Neural cell (in vitro differentiated cells): ENCODE results near the gene OTOF. TPM values are rescaled to one million over a fixed set of nuclear protein-coding genes. Genes with fewer than 3 reads are reported as not detected.

Experiments
- H2AFZ ChIP-seq: fragments of 200-600, 300-800 bp; sonication (generic), shearing (Covaris generic); 2 replicates; pipeline ENCODE4 v1.6.0; 2014; ENCODE audit warnings: low read depth, mild to moderate bottlenecking, antibody characterized with exemption, low read length, moderate library complexity
- H3F3A ChIP-seq: fragments of 200-600 bp; shearing (Covaris generic); 2 replicates; pipeline ENCODE4 v1.6.1; 2016; ENCODE audit warnings: mild to moderate bottlenecking, moderate library complexity, mixed read lengths, antibody characterized with exemption, low read length; ENCODE audit not compliant: insufficient read depth, poor library complexity, severe bottlenecking
- H3K27ac ChIP-seq: fragments of 200-600, 300-800 bp; sonication (generic), shearing (Covaris generic); 2 replicates; pipeline ENCODE4 v1.5.1; 2014; ENCODE audit warnings: mild to moderate bottlenecking, low read length, moderate library complexity
- H3K27me3 ChIP-seq: fragments of 300-800, 200-600 bp; sonication (generic), shearing (Covaris generic); 2 replicates; pipeline ENCODE4 v1.6.0; 2014; ENCODE audit warnings: mild to moderate bottlenecking, low read depth, low read length, moderate library complexity; ENCODE audit not compliant: insufficient read depth
- H3K36me3 ChIP-seq: fragments of 300-800, 200-600 bp; sonication (generic), shearing (Covaris generic); 2 replicates; pipeline ENCODE4 v1.5.1; 2014; ENCODE audit warnings: mild to moderate bottlenecking, antibody characterized with exemption, low read length, moderate library complexity; ENCODE audit not compliant: insufficient read depth
- H3K4me2 ChIP-seq: fragments of 300-800, 200-600 bp; sonication (generic), shearing (Covaris generic); 2 replicates; pipeline ENCODE4 v1.6.0; 2014; ENCODE audit warnings: mild to moderate bottlenecking, low read length
- H3K4me3 ChIP-seq: fragments of 300-800, 200-600 bp; sonication (generic), shearing (Covaris generic); 2 replicates; pipeline ENCODE4 v1.5.1; 2014; ENCODE audit warnings: mild to moderate bottlenecking, low read length, moderate library complexity
- H3K79me2 ChIP-seq: fragments of 200-600 bp; shearing (Covaris generic); replicated peaks from 2 replicates; pipeline ENCODE4 v1.6.0; 2014; ENCODE audit warnings: mild to moderate bottlenecking, low read length, moderate library complexity; ENCODE audit not compliant: insufficient read depth
- H3K9ac ChIP-seq: fragments of 300-800, 200-600 bp; sonication (generic), shearing (Covaris generic); 2 replicates; pipeline ENCODE4 v1.6.1; 2016; ENCODE audit warnings: mild to moderate bottlenecking, low read length, mixed read lengths
- H3K9me2 ChIP-seq: fragments of 200-600 bp; shearing (Covaris generic); 2 replicates; pipeline ENCODE4 v1.6.1; 2016; ENCODE audit warnings: mild to moderate bottlenecking, low read length, mixed read lengths; ENCODE audit not compliant: insufficient read depth
- H3K9me3 ChIP-seq: fragments of 200-600, 300-800 bp; sonication (generic), shearing (Covaris generic); 2 replicates; pipeline ENCODE4 v1.6.1; 2016; ENCODE audit warnings: mild to moderate bottlenecking, mixed run types, low read length, moderate library complexity, mixed read lengths
- H4K20me1 ChIP-seq: fragments of 200-600 bp; shearing (Covaris generic); 2 replicates; pipeline ENCODE4 v1.6.1; 2016; ENCODE audit warnings: mild to moderate bottlenecking, mixed run types; ENCODE audit not compliant: insufficient read depth
- CTCF ChIP-seq: fragments of 450-650 bp; IDR thresholded peaks from 2 replicates; pipeline ENCODE4 v1.5.1; 2014; ENCODE audit warnings: antibody characterized with exemption, mild to moderate bottlenecking, moderate library complexity; ENCODE audit not compliant: poor library complexity, severe bottlenecking
- EP300 ChIP-seq: fragments of 450-650 bp; conservative IDR thresholded peaks from 2 replicates; pipeline ENCODE4 v1.6.1; 2014; ENCODE audit warnings: antibody characterized with exemption, mild to moderate bottlenecking, moderate library complexity; ENCODE audit not compliant: poor library complexity, severe bottlenecking
- EZH2 ChIP-seq: fragments of 200-600, 300-800 bp; shearing (Covaris generic), sonication (generic); IDR thresholded peaks from 2 replicates; pipeline ENCODE4 v1.6.1; 2014; ENCODE audit warnings: antibody characterized with exemption, low read length, borderline replicate concordance, mild to moderate bottlenecking; ENCODE audit not compliant: insufficient read depth, poor library complexity, severe bottlenecking
- MXI1 ChIP-seq: fragments of 450-650 bp; conservative IDR thresholded peaks from 2 replicates; pipeline ENCODE4 v1.6.1; 2014; ENCODE audit warnings: antibody characterized with exemption, mild to moderate bottlenecking; ENCODE audit not compliant: poor library complexity, severe bottlenecking
- POLR2AphosphoS5 ChIP-seq: IDR thresholded peaks from 2 replicates; pipeline ENCODE4 v1.6.1; 2012
- RAD21 ChIP-seq: fragments of 450-650 bp; conservative IDR thresholded peaks from 2 replicates; pipeline ENCODE4 v1.6.1; 2014; ENCODE audit warnings: antibody characterized with exemption, mild to moderate bottlenecking, moderate library complexity
- REST ChIP-seq: IDR thresholded peaks from 2 replicates; pipeline ENCODE4 v1.6.1; 2012; ENCODE audit warnings: borderline replicate concordance
- SMC3 ChIP-seq: fragments of 450-650 bp; conservative IDR thresholded peaks from 2 replicates; pipeline ENCODE4 v1.6.1; 2014; ENCODE audit warnings: antibody characterized with exemption, mild to moderate bottlenecking, moderate library complexity; ENCODE audit not compliant: poor library complexity
- TAF1 ChIP-seq: IDR thresholded peaks from 2 replicates; pipeline ENCODE4 v1.6.1; 2012; ENCODE audit warnings: low read depth
- polyA plus RNA-seq: library from polyadenylated mRNA; depleted of rRNA; stranded (reverse); fragments of >200 nt; gene quantifications from 2 replicates; pipeline ENCODE4 v1.2.3, GENCODE V29; 2014

OTOF gene
- polyA plus RNA-seq, 1 donor from 2014 or later, result not detected

GRCh38 chr2:26511466-26511865, 33.5 kb upstream of the OTOF start:
- Histone ChIP-seq H3K4me3 (no peak overlapping the region), H3K9ac (no peak overlapping the region), H2AFZ (no peak overlapping the region), H3F3A (no peaks in the 10 kb centered on the region), H3K27me3 (no peaks in the 10 kb centered on the region), H4K20me1 (no peaks in the 10 kb centered on the region), H3K9me3 (no peaks in the 10 kb centered on the region), H3K9me2 (no peaks in the 10 kb centered on the region), H3K4me2 (no peak overlapping the region), H3K36me3 (no peaks in the 10 kb centered on the region), H3K79me2 (no peaks in the 10 kb centered on the region), H3K27ac (no peak overlapping the region)
- TF ChIP-seq POLR2AphosphoS5 (no peak), RAD21 (no peak), TAF1 (no peak), SMC3 (no peak), CTCF (no peak), MXI1 (no peak), REST (no peak), EP300 (no peak), EZH2 (no peak)

GRCh38 chr2:26510344-26510973, 32.5 kb upstream of the OTOF start:
- H3K9ac ChIP-seq, result no peak overlapping the region
- no peak for TF ChIP-seq SMC3
- no peak for TF ChIP-seq REST
- no peak for TF ChIP-seq TAF1
- TF ChIP-seq RAD21, result no peak
- no peak for TF ChIP-seq CTCF
- no peak for TF ChIP-seq EZH2
- TF ChIP-seq MXI1, result no peak
- no peak for TF ChIP-seq POLR2AphosphoS5
- no peak for TF ChIP-seq EP300
- H3K4me2 ChIP-seq, result no peak overlapping the region

More at GRCh38 chr2:26510344-26510973, 32.5 kb upstream of the OTOF start:
- Histone ChIP-seq H3K4me3 (no peak overlapping the region), H3K27me3 (no peaks in the 10 kb centered on the region), H4K20me1 (no peaks in the 10 kb centered on the region), H3K36me3 (no peaks in the 10 kb centered on the region), H3K27ac (no peak overlapping the region), H3K9me3 (no peaks in the 10 kb centered on the region), H3K79me2 (no peaks in the 10 kb centered on the region), H3K9me2 (no peaks in the 10 kb centered on the region), H2AFZ (no peak overlapping the region), H3F3A (no peaks in the 10 kb centered on the region)
